OCI-LY7 (cell line): ENCODE measurements around the gene GPR135. TPM values are rescaled to one million over a fixed set of nuclear protein-coding genes. Genes with fewer than 3 reads are reported as not detected.

Experiments used
- BruUV-seq: library from RNA; stranded (reverse); fragments of 400-500 nt; replicated peaks from 2 replicates; lab custom pipeline; 2021; lab: Mats Ljungman, UMichigan
- CTCF ChIA-PET: fragments of 300-600 bp; sonication (Branson Sonifier 250); formaldehyde crosslinking; loops from one replicate; lab custom pipeline; 2022; ENCODE audit warnings: antibody characterized with exemption; ENCODE audit not compliant: unreplicated experiment; lab: Charles Lee
- POLR2A ChIA-PET: fragments of 300-600 bp; sonication (Branson Sonifier 250); formaldehyde crosslinking; loops from one replicate; lab custom pipeline; 2022; ENCODE audit warnings: antibody characterized with exemption; lab: Charles Lee
- DNase-seq: peaks from one replicate; pipeline ENCODE4 v3.0.0-alpha.2; 2015; ENCODE audit warnings: low spot score
- H2AFZ ChIP-seq: fragments of 200-600 bp; sonication (generic), shearing (Covaris generic); 2 replicates; pipeline ENCODE4 v1.6.1; 2014; ENCODE audit warnings: mild to moderate bottlenecking, antibody characterized with exemption, low read length, moderate library complexity
- H3K27ac ChIP-seq: fragments of 200-600 bp; sonication (generic); 2 replicates; pipeline ENCODE4 v1.5.1; 2014; ENCODE audit warnings: mixed run types, low read depth, mild to moderate bottlenecking, moderate library complexity, low read length, inconsistent platforms; ENCODE audit not compliant: poor library complexity, severe bottlenecking
- H3K36me3 ChIP-seq: fragments of 200-600 bp; sonication (generic); 2 replicates; pipeline ENCODE4 v1.6.1; 2014; ENCODE audit warnings: mild to moderate bottlenecking, antibody characterized with exemption, low read length, moderate library complexity, mixed read lengths; ENCODE audit not compliant: insufficient read depth
- H3K4me1 ChIP-seq: fragments of 200-600 bp; sonication (generic); 2 replicates; pipeline ENCODE4 v1.5.1; 2014; ENCODE audit warnings: mild to moderate bottlenecking, low read length; ENCODE audit not compliant: insufficient read depth, poor library complexity, severe bottlenecking
- H3K4me2 ChIP-seq: fragments of 200-600 bp; sonication (generic); 2 replicates; pipeline ENCODE4 v1.6.1; 2014; ENCODE audit warnings: mild to moderate bottlenecking, low read length
- H3K4me3 ChIP-seq: fragments of 200-600 bp; sonication (generic); 2 replicates; pipeline ENCODE4 v1.5.1; 2014; ENCODE audit warnings: mild to moderate bottlenecking, low read depth, low read length; ENCODE audit not compliant: poor library complexity, severe bottlenecking
- H3K79me2 ChIP-seq: fragments of 200-600 bp; sonication (generic); 2 replicates; pipeline ENCODE4 v1.6.1; 2016; ENCODE audit warnings: low read depth, mild to moderate bottlenecking, low read length, moderate library complexity, mixed read lengths; ENCODE audit not compliant: insufficient read depth
- H3K9me2 ChIP-seq: fragments of 200-600 bp; sonication (generic); 2 replicates; pipeline ENCODE4 v1.6.1; 2016; ENCODE audit warnings: mild to moderate bottlenecking, low read length, mixed read lengths; ENCODE audit not compliant: insufficient read depth
- H3K9me3 ChIP-seq: fragments of 200-600 bp; sonication (generic); 2 replicates; pipeline ENCODE4 v1.6.1; 2014; ENCODE audit warnings: mild to moderate bottlenecking, mixed run types, low read length, mixed read lengths
- H4K20me1 ChIP-seq: fragments of 200-600 bp; sonication (generic); 2 replicates; pipeline ENCODE4 v1.6.1; 2014; ENCODE audit warnings: mild to moderate bottlenecking, antibody characterized with exemption, low read length, moderate library complexity, mixed read lengths; ENCODE audit not compliant: insufficient read depth
- CTCF ChIP-seq: fragments of 200-600 bp; sonication (generic); conservative IDR thresholded peaks from 2 replicates; pipeline ENCODE4 v1.5.1; 2014; ENCODE audit warnings: mild to moderate bottlenecking, antibody characterized with exemption, low read length, moderate library complexity, mixed read lengths
- EZH2phosphoT487 ChIP-seq: fragments of 200-600 bp; sonication (generic); IDR thresholded peaks from 2 replicates; pipeline ENCODE4 v1.6.1; 2018; ENCODE audit warnings: low read depth, borderline replicate concordance, mild to moderate bottlenecking, mixed run types, antibody characterized with exemption, low read length, moderate library complexity, mixed read lengths
- intact Hi-C: fragments of 100-400 bp; cut with micrococcal nuclease; formaldehyde crosslinking; loops from one replicate; pipeline ENCODE4 v1.10.0; 2022; ENCODE audit not compliant: unreplicated experiment
- total RNA-seq, 2 experiments: library from RNA; depleted of rRNA in 1 of 2; stranded (reverse); fragments of >200 nt in 1 of 2; shearing (Covaris generic) in 1 of 2; gene quantifications; 2 replicates each; pipeline ENCODE4 v1.2.3, GENCODE V29; 2014 to 2022

GPR135 gene
- total RNA-seq, 2 experiments from 2014 or later = 6.5 to 10.9 TPM

GRCh38 chr14:59435101-59435500, 30.1 kb downstream of the GPR135 start:
- intact Hi-C loops = no loop called here
- Histone ChIP-seq H3K4me1 (no peaks in the 10 kb centered on the region), H4K20me1 (no peaks in the 10 kb centered on the region), H3K79me2 (no peaks in the 10 kb centered on the region), H3K4me3 (no peak overlapping the region), H3K4me2 (no peak overlapping the region), H3K36me3 (peaks cover 7% of the 10 kb centered on the region; the same call in 1 of the 2 replicates), H3K9me2 (no peaks in the 10 kb centered on the region), H2AFZ (no peak overlapping the region), H3K9me3 (no peaks in the 10 kb centered on the region), H3K27ac (no peak overlapping the region)
- POLR2A ChIA-PET = interaction anchor here (0.6 kb wide), 1 partner anchor 19 kb away, joined by 3 read pairs; no protein-coding TSS in a partner anchor
- no peak for DNase-seq
- TF ChIP-seq CTCF (no peak), EZH2phosphoT487 (no peak)
- no TSS peak for BruUV-seq
- CTCF ChIA-PET = no interaction called here

- no TSS peak for BruUV-seq
- Histone ChIP-seq H3K4me1 (peaks cover 11% of the 10 kb centered on the region), H4K20me1 (no peaks in the 10 kb centered on the region), H3K9me2 (no peaks in the 10 kb centered on the region), H3K4me3 (no peak overlapping the region), H3K36me3 (no peaks in the 10 kb centered on the region), H3K9me3 (no peaks in the 10 kb centered on the region), H3K27ac (no peak overlapping the region), H2AFZ (no peak overlapping the region), H3K4me2 (no peak overlapping the region), H3K79me2 (no peaks in the 10 kb centered on the region)
- no peak for DNase-seq
- ChIA-PET CTCF (no interaction called here), POLR2A (interaction anchor here (0.5 to 1.1 kb wide), 2 partner anchors 128 to 810 kb away, joined by 3 read pairs; no protein-coding TSS in a partner anchor)
- TF ChIP-seq CTCF (no peak), EZH2phosphoT487 (no peak)
- intact Hi-C loops = no loop called here
These were observed 35.4 kb downstream of the GPR135 start for GRCh38 chr14:59429790-59430189.

- H3K4me3 ChIP-seq = no peak overlapping the region
- intact Hi-C loops = no loop called here
- no peaks in the 10 kb centered on the region for H3K9me2 ChIP-seq
- H3K9me3 ChIP-seq = no peaks in the 10 kb centered on the region
- H3K4me2 ChIP-seq = no peak overlapping the region
- no peaks in the 10 kb centered on the region for H3K36me3 ChIP-seq
- ChIA-PET CTCF (interaction anchor here (1.0 kb wide), 1 partner anchor 220 kb away, joined by 3 read pairs; no protein-coding TSS in a partner anchor), POLR2A (interaction anchor here (0.6 to 1.1 kb wide), 2 partner anchors 127 to 227 kb away, joined by 3 to 4 read pairs; no protein-coding TSS in a partner anchor)
- no peak overlapping the region for H3K27ac ChIP-seq
- no peak overlapping the region for H2AFZ ChIP-seq
- H4K20me1 ChIP-seq = no peaks in the 10 kb centered on the region
- TF ChIP-seq EZH2phosphoT487 (no peak), CTCF (peak; percentile 54; the same call in 1 of the 2 replicates)
- no peaks in the 10 kb centered on the region for H3K79me2 ChIP-seq
- peak; percentile 19 for DNase-seq
- H3K4me1 ChIP-seq = peaks cover 11% of the 10 kb centered on the region
- no TSS peak for BruUV-seq
These were observed 36.6 kb downstream of the GPR135 start for GRCh38 chr14:59428581-59429012.
